GM19395 (cell line): Measurements from ENCODE around the gene STX7.

ENCODE experiments used
- ATAC-seq: cut with Tn5 transposase; IDR thresholded peaks from one replicate; pipeline ENCODE4 v1.9.1; 2021; ENCODE audit warnings: mild to moderate bottlenecking, moderate library complexity; ENCODE audit not compliant: unreplicated experiment

STX7 gene

DNA sequence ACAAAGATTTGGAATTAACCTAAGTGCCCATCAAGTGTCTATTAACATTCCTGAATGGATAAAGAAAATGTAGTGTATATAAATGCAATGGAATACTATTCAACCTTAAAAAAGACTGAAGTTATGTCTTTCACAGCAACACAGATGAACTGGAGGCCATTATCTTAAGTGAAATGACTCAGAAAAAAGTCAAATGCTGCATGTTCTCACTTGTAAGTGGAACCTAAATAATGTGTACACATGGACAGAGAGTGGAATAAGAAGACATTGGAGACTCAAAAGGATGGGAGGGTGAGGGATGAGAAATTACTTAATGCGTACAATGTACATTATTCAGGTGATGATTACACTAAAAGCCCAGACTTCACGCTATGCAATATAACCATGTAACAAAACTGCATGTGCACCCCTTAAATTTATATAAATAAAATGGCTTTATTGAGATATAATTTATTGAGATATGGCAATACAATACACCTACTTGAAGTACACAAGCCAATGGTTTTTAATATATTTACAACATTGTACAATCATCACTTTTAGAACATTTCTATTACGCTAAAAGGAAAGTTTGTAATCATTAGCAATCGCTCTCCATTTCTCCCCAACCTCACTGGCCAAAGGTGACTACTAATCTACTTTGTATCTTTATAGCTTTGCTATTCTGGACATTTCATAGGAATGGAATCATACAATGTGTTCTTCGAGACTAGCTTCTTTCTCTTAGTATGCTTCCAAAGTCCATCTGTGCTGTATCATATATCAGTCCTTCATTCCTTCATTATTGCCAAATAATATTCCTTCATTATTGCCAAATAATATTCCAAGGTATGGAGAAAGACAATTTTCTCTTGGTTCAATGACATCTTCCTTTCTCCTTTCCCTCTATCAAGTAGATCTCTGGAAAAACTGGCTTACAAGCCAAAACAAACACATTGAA is 5.8 kb downstream of the STX7 start:
- ATAC-seq, result no peak

DNA sequence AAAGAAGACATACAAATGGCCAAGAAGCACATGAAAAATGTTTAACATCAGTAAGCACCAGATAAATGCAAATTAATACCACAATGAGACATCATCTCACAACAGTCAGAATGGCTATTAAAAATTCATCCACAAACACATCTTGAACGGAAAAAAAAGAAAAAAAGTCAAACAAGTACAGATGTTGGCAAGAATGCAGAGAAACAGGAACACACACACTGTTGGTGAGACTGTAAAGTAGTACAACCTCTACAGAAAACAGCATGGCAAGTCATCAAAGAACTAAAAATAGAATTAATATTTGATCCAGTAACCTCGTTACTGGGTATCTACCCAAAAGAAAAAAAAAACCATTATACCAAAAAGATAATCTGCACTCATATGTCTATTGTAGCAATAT is 6.5 kb downstream of the STX7 start:
- no peak for ATAC-seq

DNA sequence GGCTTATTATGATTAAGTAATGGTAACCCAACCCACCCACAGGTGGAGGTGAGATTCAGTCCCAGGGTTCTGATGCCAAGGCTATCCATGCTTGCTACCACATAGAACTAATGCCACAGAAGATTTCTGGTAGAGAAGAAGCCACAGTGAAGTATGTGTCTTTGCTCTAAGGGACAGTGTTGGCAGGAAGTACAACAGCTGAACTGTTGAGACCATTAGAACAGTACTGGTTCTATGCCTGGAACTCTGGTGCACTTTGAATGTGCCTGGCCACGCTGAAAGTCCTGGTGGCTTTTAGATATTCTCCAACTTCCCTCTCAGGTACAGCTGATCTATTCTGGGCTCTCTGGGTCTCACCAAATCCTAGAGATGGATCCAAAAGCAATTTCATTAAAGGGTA is 7.8 kb downstream of the STX7 start:
- peak; percentile 59 for ATAC-seq

DNA sequence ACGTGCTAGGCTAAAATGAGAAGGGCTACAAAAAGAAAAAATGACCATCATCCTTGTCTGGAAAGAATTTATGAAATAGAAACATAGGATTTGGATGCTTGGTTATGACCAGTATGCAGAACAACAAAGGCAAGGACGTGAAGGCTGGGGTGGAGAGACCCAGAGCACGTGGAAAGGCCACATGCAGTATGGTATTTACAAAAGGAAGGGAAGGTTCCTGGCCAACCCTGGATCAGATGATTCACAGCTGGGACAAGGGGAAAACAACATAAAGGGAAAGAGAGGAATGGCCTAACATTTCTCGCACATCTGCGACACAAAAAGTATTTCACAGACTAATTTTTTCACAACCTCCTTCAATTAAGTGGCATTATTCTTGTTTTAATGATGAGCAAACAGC is 8.2 kb downstream of the STX7 start:
- ATAC-seq, result no peak

DNA sequence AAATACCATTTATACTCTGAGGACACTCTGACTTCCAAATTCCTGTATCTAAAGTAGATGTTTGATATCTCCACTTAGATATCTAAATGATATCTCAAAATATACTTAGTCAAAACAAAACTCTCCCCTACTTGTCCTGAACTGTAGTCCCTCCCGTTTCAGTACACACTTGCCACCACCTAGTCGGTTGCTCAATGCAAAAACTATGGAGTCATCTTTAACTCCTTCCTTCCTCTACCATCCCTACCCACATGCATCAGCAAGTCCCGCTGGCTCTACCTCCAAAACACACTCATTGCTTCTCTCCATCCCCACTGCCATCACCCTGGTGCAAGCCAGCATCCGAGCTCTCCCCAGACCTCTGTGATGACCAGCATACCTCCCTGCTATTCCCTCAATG is 13.2 kb downstream of the STX7 start:
- ATAC-seq, result no peak

DNA sequence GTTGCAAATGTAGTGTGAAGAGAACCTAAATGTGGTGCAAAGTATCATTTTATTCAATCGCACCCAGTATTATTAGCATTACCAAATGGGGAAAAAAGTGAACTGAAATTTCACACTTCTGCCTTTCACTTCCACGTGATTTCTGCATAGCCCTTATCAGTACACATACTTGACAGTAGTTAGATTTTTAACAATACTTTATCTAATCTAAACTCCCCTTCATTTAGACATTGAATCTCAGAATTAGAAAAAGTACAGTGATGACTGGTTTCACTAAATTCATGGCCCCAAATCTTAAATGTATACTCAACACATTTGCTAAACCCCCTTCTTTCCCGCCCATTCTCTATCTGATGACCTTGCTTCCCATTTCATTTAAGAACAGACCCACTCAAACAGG is 14.3 kb downstream of the STX7 start:
- peak; percentile 64 for ATAC-seq

DNA sequence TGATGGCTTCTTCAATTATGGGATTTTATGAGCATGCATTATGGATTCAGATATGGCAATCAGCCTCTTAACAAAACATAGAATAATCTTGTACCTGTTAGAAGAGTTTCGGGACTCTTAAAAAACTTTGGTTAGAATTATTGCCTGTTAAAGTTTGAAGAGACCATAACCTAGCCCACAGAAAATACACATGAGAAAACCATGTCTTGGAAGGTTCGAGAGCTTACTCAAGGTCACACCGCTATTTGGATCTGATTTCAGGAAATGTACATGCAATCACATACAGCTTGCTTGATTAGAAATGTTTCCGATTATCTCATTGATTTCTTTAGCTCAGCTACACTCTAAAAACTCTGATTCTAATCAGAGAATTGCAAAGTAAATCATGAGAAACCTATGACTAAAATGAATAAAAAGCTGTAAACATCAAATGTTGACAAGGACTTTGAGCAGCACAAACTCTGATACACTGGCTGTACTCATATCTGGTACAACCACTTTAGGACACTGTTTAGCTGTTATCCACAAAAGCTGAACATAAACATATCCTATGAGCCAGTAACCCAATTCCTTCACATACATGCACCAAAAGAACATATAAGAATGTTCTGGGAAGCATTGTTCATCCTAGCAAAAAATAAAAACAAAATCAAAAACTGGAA is 16.3 kb downstream of the STX7 start:
- no peak for ATAC-seq

DNA sequence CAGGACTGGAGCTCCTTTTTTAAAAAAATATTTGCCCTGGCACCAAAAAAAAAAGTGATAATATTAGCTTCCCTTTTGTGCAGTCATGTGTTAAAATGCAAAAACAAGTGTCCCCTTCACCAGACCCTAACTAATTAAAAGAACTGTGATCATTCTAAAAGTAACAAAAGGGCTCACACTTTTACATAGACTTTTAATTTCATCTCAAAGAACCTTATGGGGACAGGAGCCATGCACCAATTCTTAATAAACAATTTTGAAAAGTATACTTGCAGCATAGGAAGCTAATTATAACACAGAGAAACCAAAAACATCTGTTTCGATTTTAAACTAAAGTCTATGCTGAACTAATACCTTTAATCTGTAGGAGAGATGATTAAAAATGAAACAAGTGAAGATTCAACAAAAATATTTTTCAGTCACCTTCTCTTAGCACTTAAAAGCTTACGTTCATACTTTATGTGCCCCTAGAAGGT is 17.3 kb downstream of the STX7 start:
- ATAC-seq, result peak; percentile 52

DNA sequence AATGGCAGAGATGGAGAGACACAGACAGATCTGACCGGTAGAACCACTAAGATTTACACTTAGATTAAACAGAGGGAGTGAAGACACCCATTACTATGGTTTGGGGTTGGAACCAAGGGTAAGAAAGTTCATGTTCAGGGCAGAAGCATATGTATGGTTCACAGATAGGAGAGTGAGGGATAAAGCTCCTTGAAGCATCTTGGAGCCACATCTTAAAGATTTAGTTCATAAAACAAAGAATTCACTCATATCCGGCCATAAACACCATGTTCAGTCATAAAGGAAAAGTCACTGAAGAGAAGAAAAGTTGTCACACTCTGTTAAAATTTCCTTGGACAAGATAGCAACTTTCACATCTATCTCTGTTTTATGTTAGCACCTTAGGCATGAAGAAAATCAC is 18.0 kb downstream of the STX7 start:
- peak; percentile 15 for ATAC-seq

DNA sequence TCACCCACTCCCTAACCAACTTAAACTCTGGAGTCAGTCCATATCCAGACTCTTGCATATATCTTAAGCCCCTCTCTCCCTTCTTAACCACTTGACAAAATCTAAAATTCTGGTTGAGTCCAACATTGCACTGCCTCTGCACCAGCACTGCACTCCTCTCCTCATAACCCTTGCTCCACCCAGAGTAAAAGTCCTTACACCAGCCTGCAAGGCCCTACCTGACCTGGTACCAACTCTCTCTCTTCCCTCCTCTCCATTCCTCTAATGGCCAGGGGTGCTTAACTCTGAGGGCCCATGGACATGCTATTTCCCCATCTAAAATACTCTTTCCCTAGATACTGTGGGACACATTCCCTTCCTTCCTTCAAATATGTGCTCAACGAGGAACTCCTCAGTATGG is 21.0 kb downstream of the STX7 start:
- no peak for ATAC-seq

DNA sequence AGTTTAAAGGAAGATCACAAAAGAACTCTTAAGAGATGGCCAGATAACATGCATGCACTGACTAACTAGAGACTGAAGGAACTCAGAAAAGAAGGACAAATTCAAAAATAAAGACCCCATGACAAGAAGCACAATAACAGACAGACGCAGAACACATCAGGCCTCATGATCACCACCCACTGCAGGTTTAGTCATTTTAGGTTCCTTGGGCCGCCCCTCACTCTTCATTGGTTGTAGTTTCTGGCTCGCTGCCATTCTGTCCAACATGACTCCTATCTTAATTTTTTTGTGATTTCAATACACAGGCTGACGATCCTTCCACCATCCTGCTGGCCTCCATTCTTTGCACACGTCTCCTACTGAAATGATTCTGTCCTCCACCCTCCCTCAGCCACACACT is 21.6 kb downstream of the STX7 start:
- no peak for ATAC-seq

DNA sequence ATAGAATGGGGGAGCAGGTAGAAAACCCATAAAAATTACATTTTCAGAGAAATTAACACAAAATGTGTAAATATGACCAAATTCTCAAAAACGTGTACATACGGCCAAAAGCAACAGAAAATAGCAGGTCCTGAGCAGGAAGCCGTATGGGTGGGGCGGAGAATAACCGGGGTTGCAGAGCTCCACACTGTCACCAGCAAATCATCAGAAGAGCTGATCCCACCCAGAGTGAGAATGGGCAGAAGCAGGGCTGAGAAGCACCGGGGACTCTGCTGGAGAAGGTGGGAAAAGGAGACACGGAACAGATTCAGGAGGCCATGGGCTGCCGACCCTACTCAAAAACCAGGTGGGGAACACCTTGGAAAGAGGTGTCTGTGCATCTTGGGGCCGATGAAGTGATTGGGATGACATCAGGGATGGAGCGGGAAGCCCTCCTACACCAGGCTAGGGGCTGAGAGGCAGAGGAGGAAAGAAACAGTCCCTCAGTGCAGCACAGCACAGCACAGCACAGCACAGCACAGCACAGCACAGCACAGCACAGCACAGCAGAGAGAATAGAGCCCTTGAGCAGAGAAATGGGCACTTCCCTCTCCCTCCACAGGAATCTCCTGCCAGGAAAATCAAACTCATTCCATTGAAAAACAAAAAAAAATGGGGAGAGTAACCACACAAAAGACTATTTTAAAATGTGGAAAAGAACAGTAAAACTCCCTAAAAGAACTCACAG is 22.3 kb downstream of the STX7 start:
- peak; percentile 65 for ATAC-seq

DNA sequence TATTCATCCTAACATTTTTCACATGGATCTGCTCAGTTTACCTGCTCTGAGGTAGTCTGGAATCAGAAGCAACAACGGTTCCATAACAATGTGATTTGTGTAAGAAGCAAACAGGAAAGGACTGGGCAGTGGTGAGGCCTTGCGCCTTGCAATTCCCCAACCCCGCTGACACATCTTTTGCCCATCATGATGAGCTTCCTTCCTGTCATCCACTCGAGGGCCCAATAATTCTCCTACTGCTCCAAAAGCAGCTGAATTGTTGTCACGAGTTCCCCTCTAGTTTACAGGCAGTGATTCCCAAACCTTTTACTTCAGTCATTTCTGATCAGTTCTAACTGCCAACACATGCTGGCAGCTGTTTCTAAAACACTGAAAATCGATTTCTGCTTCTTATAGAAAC is 22.9 kb downstream of the STX7 start:
- ATAC-seq, result peak; percentile 40

DNA sequence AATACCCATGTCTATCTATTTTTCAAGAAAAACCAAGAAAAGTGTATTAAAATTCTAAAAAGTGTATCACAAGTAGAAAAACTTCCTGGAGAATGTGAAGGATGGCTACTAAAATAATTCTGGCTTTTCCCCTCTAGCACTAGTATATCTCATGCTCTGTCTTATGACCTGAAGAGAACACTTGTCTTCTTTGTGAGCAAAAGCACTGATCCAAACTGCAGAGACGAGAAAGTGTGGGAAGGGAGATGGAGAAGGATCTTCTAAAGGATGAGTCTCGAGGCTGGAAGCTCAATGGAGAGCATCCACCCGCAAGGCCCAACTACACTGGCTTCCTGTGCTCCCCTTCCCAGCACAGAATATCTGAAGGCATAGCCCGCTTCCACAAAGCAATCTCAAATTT is 23.5 kb downstream of the STX7 start:
- ATAC-seq, result no peak

DNA sequence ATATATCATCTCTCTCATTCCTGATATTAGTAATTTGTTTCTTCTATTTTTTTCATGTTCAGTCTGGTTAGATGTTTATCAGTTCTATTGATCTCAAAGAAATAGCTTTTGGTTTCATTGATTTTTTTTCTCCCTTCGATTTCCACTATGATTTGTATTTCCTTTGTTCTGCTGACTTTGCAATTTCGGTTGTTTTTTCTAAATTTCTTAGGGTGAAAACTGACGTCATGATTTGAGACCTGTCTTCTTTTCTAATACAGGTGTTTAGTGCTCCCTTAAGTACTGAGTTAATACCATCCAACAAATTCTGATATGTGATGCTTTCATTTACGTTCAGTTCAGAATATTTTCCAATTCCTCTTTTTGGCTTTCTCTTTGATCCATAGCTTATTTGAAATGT is 25.2 kb downstream of the STX7 start:
- no peak for ATAC-seq

DNA sequence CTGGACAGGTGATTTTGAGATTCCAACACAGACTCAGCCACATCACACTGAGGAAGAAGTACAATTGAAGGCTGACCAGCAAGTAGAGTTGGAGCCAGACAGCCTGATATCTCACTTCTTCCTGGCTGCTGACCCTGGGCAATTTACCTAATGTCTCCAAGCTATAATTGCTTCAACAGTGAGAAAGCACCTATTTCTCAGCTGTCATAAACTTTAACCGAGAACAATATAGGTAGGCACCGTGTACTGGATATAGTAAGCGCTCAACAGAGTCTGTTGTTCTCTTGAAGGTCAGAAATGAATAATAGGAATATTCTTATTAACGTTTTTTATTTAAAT is 28.3 kb downstream of the STX7 start:
- ATAC-seq, result peak; percentile 36

DNA sequence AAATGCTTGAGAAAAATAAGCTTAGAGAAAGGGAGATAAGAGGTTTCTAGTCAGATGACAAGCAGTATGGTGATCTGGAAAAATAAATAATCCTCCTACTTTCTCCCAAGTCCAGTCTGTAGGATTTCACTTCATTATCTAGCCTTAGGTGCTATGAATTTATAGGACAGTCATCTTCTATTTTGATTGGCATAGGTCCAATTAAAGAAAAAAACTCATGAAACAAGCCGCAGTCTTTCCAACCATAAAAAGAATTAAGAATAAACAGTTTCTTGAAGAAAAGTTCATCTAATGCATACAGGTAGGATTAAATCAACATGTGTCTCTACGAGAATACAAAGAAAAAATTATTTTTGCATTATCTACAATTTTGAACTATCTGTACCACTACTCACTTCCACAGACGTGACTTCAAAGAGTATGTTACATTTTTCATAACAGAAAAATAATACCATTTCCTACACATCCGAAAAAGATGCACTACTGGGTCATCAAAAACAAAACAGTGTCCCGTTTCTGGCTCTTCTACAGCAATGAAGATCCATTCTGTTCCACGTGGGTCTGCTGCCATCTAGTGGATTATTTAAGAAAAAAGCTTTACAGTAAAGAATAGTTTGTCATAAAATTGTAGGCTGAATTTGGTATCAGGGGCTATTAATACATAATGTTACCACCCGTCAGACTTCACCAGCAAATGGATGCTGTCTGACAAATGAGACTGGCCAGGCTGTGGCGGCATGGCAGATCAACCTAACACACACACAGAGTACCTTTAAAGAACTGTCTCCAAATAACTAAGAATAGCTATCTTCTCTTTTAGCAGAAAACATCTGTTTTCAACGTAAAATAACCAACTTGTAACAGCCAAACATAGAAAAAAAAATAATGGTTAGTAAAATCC is 28.9 kb downstream of the STX7 start:
- ATAC-seq, result peak; percentile 76

DNA sequence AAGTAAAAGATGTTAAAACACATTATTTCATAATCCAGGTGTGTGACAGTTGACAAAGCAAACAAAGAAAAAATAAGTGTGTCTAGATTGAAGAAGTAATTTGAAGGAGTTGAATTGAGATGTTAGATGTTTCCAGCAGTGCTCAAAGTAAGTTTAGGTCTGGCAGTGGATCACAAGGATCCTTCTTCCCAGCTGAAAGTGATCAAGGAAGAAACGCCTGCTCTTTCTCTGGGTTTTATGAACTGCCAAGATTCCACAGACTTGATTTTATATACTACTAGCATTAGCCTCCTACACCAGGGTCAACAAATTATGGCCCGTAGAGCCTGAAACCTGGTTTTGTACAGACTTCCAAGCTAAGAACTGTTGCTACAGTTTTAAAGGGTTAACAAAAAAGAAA is 30.3 kb downstream of the STX7 start:
- no peak for ATAC-seq

DNA sequence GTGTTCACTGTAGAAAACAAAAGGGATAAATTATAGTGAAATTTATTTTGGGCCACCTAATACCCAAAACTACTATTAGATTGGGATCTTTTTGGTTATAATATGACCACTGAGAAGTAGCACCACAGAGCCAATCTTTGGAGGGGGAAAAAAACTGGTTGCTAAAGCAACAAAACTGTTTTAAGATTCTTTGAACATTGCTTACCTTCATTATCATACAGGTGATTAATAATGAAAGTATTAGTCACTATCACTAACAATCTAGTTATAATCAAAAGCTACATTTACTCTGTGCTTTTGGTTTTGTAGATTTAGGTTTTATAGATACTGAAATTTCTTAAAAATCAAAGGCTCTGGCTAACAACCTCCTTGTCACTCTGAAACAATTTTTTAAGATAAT is 31.7 kb downstream of the STX7 start:
- ATAC-seq, result no peak

DNA sequence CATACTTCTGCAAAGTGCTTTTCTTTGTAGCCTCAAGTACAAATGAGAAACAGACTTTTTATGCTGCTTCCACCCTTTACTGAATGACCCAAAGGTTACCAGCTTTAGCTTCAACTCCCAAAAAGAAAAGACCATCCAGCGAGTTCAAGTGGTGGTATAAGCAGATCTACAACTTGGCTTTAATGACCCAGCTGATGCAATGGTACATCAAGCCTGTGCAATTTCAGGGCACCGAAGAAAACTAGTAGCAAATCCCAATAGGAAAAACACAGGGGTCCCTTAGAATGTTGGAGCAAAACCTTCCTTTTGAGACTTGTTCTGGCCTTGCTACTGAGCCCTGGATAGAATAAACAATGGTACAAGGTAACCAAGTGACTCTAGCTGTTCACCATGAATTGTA is 33.8 kb downstream of the STX7 start:
- no peak for ATAC-seq

DNA sequence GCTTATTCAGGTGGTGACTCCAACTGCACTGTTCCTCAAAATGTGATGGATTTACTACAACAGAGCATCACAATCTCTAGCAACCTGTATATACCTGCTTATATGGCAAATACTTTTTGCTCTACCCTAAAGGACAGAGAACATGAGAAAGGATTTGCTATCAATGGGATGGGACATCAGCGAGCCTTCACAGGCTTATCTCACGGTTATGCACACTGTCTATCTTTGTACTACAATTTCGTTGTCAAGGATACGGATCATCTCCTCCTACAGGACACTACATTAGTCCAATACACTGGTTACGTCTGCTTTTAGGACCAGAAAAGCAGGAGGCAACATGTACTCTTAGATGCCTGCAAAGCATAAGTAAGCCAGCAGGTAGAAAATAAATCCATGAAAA is 34.2 kb downstream of the STX7 start:
- no peak for ATAC-seq
